GM19324 (cell line): ENCODE data around the gene PDHB.

Source experiments
- ATAC-seq: cut with Tn5 transposase; IDR thresholded peaks from one replicate; pipeline ENCODE4 v1.9.1; 2021; ENCODE audit warnings: mild to moderate bottlenecking, moderate library complexity; ENCODE audit not compliant: unreplicated experiment, low FRiP score

PDHB gene

DNA sequence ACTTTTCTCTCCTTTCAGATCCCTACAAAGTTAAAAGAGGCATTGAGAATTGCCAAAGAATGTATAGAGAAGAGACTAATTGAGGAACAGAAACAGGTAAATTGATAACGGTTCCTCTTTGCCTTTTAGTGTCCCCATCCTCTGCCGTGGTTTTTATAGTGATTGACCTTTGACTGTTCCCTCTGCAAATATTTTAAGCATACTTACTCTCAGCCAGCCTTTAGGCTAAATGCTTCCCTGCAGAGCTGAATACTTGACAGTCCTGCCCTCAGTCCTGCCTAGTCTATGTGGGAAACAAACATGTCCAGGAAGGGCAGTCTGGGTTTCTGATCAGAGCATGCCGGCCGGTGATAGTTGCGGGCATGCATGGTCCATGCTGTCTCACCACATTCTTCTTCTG is 24.7 kb downstream of the PDHB start:
- ATAC-seq, result no peak

- no peak for ATAC-seq
Observed at GRCh38 chr3:58404396-58404795, 29.2 kb downstream of the PDHB start.

GRCh38 chr3:58403513-58404109 is 30.0 kb downstream of the PDHB start:
- ATAC-seq, result no peak

GRCh38 chr3:58398669-58399333 is 34.8 kb downstream of the PDHB start:
- no peak for ATAC-seq

DNA sequence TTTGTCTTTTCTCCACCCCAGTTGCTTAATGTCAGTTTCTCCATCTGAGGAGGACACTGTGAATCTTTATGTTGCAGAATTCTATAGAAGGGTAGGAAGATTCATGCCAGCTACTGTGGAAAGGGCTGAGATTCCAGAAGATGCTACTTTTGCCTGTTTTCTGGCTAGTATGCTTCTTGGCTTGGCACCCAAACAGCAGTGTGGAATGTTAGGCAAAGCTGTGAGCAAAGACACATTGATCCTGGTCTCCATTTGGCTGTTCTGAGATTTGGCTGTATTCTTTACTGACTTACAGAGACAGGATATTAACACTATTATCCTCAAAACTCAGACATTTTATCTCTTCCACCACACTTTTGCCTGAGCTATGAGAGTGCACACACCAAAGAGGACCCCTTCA is 39.3 kb downstream of the PDHB start:
- no peak for ATAC-seq

- ATAC-seq, result no peak
Observed at GRCh38 chr3:58392181-58392580, 41.5 kb downstream of the PDHB start.

DNA sequence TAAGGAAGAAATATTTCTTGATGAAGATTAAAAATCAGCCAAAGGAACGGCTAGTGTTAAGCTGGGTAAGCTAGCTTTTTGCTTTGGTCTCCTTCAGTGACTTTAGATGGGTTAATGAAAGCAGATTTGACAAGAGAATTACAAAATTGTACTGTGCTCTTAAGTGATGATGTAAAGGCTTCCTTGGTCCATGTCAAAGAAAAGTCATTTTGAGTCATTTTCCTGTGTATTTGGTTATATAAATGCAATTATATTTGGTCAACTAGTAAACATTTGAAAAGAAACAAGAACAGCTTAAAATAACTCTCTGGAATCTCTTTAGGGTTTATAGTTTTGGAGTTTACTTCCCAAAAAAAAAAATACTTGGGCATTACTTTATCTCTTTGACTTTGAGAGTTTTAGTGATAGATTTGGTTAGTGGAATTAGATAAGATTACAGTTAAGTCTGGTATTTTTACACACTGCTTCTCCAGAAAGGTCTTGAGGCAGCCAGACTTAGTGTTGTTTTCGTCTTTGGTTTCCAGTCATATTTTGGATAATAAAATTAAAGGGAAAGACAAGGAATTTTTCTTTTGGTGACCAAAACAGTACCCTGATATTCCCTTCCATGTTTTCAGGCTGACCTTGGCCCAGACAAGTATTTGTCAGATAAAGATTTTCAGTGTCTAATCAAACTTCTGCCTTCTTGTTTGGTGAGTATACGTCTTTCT is 42.3 kb downstream of the PDHB start:
- no peak for ATAC-seq

DNA sequence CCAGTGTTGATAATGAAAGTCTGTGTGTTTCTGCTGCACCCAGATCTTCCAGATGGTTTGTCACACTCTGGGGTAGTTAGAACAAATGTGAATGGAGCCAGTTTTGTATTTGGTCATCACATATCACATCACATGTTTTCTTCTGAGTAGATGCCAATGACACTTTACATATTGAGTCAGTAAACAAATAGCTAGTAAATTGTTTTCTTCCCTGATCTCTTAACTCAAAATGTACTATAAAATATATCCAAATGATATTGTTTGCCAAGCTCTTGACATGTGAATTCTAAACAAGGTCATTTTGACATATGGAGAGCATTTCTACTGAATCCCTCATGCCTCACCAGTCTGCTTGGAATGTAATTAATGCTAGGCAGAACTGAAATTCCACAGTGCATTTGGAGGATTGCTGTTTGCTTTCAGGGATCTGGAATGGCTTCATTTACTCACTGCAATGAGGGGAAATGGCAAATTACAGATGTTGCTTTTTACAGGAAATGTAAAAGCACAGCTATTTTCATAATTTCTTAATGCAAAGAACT is 45.0 kb downstream of the PDHB start:
- ATAC-seq, result no peak

DNA sequence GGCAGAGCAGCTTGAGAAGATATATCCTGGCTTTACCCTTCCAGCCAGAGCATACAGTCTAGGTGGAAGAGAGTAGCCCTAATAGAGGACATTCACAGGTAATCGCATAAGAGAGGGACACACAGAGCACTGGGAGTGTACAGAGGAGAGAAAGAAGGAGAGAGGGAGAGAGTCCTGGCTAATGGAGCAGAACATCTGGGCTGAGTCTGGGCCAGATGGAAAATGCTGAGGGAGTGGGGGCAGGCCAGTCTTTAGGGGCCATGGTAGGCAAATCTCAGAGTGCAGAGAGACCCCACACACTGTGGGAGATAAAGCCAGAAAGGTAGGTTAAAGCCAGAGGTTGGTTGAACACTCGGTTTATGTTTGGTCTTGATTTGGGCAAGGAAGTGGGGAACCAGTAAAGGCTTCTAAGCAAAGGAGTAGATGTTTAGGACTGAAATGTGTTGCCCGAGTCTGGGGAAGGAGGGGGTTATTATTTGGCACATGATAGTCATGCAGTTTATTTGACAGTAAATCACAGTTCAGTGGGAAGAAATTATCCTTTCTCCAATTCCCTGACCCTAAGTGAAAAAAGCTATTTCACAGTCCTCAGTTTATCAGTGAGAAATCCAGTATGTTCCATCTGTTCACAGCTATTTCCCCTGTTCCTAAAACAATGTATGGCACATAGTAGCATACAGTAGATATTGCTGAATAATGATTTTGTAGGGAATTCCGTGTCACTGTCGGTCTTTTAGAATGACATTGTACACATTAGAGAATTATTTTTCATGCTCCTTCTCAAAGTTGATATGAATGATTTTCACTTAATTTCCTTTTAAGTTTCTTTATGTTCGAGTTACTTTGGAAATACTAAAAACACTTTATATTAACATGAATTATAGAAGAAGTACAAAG is 45.7 kb downstream of the PDHB start:
- no peak for ATAC-seq

DNA sequence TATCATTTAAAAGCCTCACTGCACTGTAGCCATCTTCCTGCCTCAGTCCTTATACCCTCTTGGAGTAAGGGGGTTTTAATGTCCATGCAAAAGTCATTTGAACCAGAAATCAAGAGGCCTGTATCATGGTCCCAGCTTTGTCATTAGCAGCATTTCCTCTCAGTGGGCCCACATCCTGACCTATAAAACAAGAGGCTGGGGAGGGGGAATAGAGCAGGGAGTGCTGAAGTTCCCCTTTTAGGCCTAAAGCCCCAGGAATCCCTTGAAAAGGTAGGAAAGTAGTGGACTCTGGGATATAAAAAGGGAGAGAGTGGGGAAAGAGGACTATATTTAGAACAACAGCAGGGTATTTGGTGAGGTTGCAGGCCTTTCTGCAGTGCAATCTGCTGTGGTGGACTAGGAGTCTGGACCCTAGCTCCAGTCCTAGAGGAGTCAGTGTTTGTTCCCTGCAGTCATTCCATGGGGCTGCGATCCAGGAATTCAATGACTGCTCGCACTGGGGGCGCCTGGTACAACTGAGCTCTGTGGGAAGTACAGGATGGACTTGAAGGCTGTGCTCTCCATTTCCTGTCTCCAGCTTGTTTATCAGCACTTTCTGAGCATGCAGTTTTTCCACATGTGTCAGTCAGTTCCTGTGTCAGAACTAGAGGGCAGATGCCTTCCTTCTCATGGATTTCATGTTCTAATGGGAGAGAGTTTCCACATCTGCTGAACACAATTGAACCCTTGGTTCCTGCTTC is 46.8 kb downstream of the PDHB start:
- ATAC-seq, result no peak

DNA sequence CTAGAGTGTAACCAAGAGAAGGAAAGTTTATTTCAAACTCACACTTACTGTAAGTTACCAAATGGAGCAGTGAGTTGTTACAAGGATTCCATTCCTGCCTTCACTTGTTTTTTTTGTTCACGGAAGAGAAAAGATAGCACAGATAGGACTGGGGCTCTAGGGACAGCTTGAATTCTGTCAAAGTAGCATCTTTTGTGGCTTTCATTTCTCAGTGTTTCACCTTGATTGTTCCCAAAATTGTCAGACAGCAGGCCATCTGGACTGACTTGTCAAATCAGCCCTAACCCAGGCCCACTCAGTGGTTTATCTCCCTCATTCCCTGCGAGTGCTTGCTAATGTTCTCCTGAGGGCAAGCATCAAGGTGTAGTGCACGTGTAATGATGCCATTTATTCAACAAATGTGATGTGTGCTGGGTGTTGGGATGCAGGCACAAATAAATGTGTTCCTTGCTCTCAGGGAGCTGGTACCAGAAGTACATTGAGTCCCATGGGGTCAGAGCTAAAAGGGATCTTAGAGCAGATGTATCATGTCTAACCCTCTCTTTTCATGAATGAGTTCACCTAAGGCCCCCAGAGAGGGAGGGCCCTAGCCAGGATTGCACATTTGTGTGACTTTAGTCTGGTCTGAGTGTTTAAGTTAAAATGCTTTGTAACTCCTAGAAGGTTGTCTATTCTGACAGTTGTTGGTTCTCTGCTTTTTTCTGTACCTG is 49.1 kb downstream of the PDHB start:
- ATAC-seq, result no peak

- ATAC-seq, result no peak
Observed at GRCh38 chr3:58383904-58384303, 49.7 kb downstream of the PDHB start.

DNA sequence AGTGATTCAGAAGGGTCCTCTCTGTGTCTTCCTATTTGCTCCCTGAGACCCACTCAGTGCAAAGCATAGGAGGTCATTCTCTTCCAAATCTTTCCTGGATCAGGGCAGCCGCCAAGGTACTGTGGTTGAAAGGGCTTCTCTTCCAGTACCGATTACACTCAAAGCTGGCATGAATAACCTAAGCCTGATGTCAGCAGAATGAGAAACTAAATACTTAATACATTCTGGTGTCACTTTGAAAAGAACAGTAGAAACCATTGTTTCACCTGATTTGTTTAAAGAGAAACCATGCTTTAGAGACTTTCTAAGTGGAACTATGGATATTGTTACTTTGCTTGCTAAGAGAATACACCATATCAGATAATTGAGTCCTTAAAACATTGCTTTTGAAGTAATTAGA is 50.2 kb downstream of the PDHB start:
- no peak for ATAC-seq

- ATAC-seq, result no peak
Observed at GRCh38 chr3:58379351-58380073, 54.1 kb downstream of the PDHB start.

- ATAC-seq, result no peak
Observed at GRCh38 chr3:58377750-58378149, 55.9 kb downstream of the PDHB start.
